Stimulated activated naive CD8-positive, alpha-beta T cell treated with anti-CD3 and anti-CD28 coated beads, Interleukin-15, Interleukin-2, amounts not matched to agents 100 ng/mL and 50 ng/mL, for 24 hours (primary cell): ENCODE results near the gene TMEM97.

Source experiments
- H3K27ac Mint-ChIP-seq: one replicate; pipeline ENCODE4 v1.8.0; 2021; ENCODE audit warnings: mild to moderate bottlenecking, mixed read lengths
- H3K27me3 Mint-ChIP-seq: one replicate; pipeline ENCODE4 v1.8.0; 2021; ENCODE audit warnings: mixed read lengths
- H3K36me3 Mint-ChIP-seq: one replicate; pipeline ENCODE4 v1.8.0; 2021; ENCODE audit warnings: low read depth, mixed read lengths
- H3K4me1 Mint-ChIP-seq: one replicate; pipeline ENCODE4 v1.8.0; 2021; ENCODE audit warnings: low read depth, mixed read lengths
- H3K4me3 Mint-ChIP-seq: one replicate; pipeline ENCODE4 v1.8.0; 2021; ENCODE audit warnings: mild to moderate bottlenecking, mixed read lengths
- H3K9me3 Mint-ChIP-seq: one replicate; pipeline ENCODE4 v1.8.0; 2021; ENCODE audit warnings: mixed read lengths

Gene TMEM97

DNA sequence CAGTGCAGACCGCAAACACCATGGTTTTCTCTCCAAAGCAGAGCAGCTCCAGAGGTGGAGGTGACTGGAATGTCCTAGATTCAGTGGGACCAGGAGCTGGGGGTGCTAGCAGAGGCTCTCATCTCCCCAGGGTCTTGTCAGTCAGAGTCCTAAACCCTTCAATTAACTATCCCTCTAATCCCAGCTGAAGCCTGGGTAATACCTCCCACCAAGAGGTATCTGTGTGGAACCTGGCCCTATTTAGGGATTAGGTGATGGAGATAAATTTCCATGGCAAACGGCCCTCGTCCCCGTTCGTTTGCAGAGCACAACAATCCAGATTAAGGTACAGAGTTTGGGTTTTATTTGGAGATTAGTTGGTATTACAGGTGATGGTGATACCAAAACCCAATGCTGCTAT, 44.2 kb downstream of the TMEM97 start:
- H3K9me3 Mint-ChIP-seq, result no peaks in the 10 kb centered on the region
- H3K4me3 Mint-ChIP-seq, result no peak overlapping the region
- no peaks in the 10 kb centered on the region for H3K27me3 Mint-ChIP-seq
- no peak overlapping the region for H3K27ac Mint-ChIP-seq
- H3K4me1 Mint-ChIP-seq, result peaks cover 7% of the 10 kb centered on the region
- H3K36me3 Mint-ChIP-seq, result peaks cover 28% of the 10 kb centered on the region

- H3K27me3 Mint-ChIP-seq, result no peaks in the 10 kb centered on the region
- H3K36me3 Mint-ChIP-seq, result peaks cover 26% of the 10 kb centered on the region
- no peaks in the 10 kb centered on the region for H3K9me3 Mint-ChIP-seq
- H3K27ac Mint-ChIP-seq, result no peak overlapping the region
- H3K4me1 Mint-ChIP-seq, result no peaks in the 10 kb centered on the region
- H3K4me3 Mint-ChIP-seq, result no peak overlapping the region
Observed at GRCh38 chr17:28363776-28364650, 45.0 kb downstream of the TMEM97 start.

- H3K27ac Mint-ChIP-seq, result no peak within 1 kb of the TSS
- H3K27me3 Mint-ChIP-seq, result no peaks in the 10 kb centered on the region
- no peaks in the 10 kb centered on the region for H3K9me3 Mint-ChIP-seq
- H3K36me3 Mint-ChIP-seq, result peaks cover 21% of the 10 kb centered on the region
- no peaks in the 10 kb centered on the region for H3K4me1 Mint-ChIP-seq
- no peak within 1 kb of the TSS for H3K4me3 Mint-ChIP-seq
Observed at GRCh38 chr17:28364665-28365363, 45.8 kb downstream of the TMEM97 start, which contains the start of gene SEBOX. Gene SEBOX (minus strand): TSS chr17:28365199. CDS start chr17:28365151, 48 bp downstream.

DNA sequence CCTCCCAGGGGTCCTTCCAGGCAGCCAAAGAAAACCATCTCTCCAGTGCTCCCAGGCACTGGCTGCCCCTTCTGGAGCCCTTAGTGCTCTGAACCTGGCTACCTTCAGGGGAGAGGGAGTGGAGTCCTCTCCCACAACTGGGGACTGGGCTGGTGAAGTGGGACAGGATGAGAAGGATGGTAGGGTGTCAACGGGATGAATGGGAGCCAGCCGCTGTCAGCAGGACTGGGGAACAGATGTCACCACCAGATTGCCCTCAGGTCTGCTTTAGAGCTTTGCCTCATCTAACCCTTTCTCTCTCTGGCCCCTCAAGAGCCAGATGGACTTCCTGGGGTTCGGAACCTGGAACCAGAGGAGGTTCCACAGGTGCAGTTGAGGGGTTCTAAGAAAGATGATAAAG, 46.5 kb downstream of the TMEM97 start:
- H3K27me3 Mint-ChIP-seq, result no peaks in the 10 kb centered on the region
- H3K9me3 Mint-ChIP-seq, result no peaks in the 10 kb centered on the region
- H3K4me3 Mint-ChIP-seq, result no peak overlapping the region
- H3K4me1 Mint-ChIP-seq, result no peaks in the 10 kb centered on the region
- no peak overlapping the region for H3K27ac Mint-ChIP-seq
- peaks cover 16% of the 10 kb centered on the region for H3K36me3 Mint-ChIP-seq

- Mint-ChIP-seq H3K27ac (no peak overlapping the region), H3K4me3 (no peak overlapping the region)
Observed at GRCh38 chr17:28366605-28367004, 47.6 kb downstream of the TMEM97 start.

GRCh38 chr17:28367641-28368305, 48.8 kb downstream of the TMEM97 start:
- Mint-ChIP-seq H3K27me3 (no peaks in the 10 kb centered on the region), H3K9me3 (no peaks in the 10 kb centered on the region), H3K27ac (no peak overlapping the region), H3K4me1 (peaks cover 11% of the 10 kb centered on the region), H3K36me3 (peaks cover 4% of the 10 kb centered on the region), H3K4me3 (no peak overlapping the region)

More at GRCh38 chr17:28366605-28367004, 47.6 kb downstream of the TMEM97 start:
- Mint-ChIP-seq H3K4me1 (peaks cover 8% of the 10 kb centered on the region), H3K36me3 (peaks cover 5% of the 10 kb centered on the region), H3K27me3 (no peaks in the 10 kb centered on the region), H3K9me3 (no peaks in the 10 kb centered on the region)

DNA sequence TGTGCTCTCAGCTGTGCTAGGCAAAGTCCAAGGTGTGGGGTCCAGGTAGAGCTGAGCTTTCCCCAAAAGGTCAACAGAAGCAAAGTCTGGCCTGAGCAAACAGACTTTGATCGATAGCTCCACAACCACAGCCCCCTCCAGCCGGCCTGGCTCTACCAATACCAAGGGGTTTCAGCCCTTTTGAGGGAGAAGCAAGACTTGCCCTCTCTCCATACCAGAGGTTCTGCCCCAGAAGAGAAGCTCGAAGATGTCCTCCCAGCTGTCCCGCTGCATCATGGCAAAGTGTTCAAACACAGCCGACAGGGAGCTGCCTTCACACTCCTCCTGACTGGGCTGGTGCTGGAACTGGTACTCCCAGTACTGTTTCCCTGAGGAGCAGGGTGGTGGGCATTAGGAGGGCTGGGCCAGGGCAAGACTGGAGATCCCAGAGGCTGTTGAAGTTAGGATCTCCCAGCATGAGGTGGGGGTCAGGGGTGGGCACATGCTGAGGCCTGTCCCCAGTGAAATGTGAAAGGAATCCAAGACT, 49.4 kb downstream of the TMEM97 start:
- H3K9me3 Mint-ChIP-seq, result no peaks in the 10 kb centered on the region

GRCh38 chr17:28368915-28369683, 50.1 kb downstream of the TMEM97 start:
- no peaks in the 10 kb centered on the region for H3K9me3 Mint-ChIP-seq

More for the DNA sequence above, 49.4 kb downstream of the TMEM97 start:
- peaks cover 4% of the 10 kb centered on the region for H3K36me3 Mint-ChIP-seq
- no peak overlapping the region for H3K27ac Mint-ChIP-seq
- H3K4me3 Mint-ChIP-seq, result no peak overlapping the region
- H3K4me1 Mint-ChIP-seq, result peaks cover 17% of the 10 kb centered on the region
- no peaks in the 10 kb centered on the region for H3K27me3 Mint-ChIP-seq

GRCh38 chr17:28369684-28370034, 50.7 kb downstream of the TMEM97 start:
- H3K4me3 Mint-ChIP-seq, result no peak overlapping the region
- no peak overlapping the region for H3K27ac Mint-ChIP-seq
- H3K4me1 Mint-ChIP-seq, result peaks cover 21% of the 10 kb centered on the region
- H3K9me3 Mint-ChIP-seq, result no peaks in the 10 kb centered on the region
- no peaks in the 10 kb centered on the region for H3K27me3 Mint-ChIP-seq
- H3K36me3 Mint-ChIP-seq, result peaks cover under 1% of the 10 kb centered on the region

More at GRCh38 chr17:28368915-28369683, 50.1 kb downstream of the TMEM97 start:
- no peaks in the 10 kb centered on the region for H3K36me3 Mint-ChIP-seq
- H3K4me1 Mint-ChIP-seq, result peaks cover 21% of the 10 kb centered on the region
- no peak overlapping the region for H3K4me3 Mint-ChIP-seq
- no peaks in the 10 kb centered on the region for H3K27me3 Mint-ChIP-seq
- no peak overlapping the region for H3K27ac Mint-ChIP-seq

GRCh38 chr17:28370035-28370743, 51.2 kb downstream of the TMEM97 start, which contains the start of gene VTN:
Gene VTN (minus strand): TSS chr17:28370307. CDS start chr17:28370203, 104 bp downstream.
- Mint-ChIP-seq H3K27ac (peak within 1 kb of the TSS; percentile 65), H3K36me3 (peaks cover 4% of the 10 kb centered on the region), H3K27me3 (no peaks in the 10 kb centered on the region), H3K9me3 (no peaks in the 10 kb centered on the region), H3K4me1 (peaks cover 21% of the 10 kb centered on the region), H3K4me3 (peak within 1 kb of the TSS; percentile 89)

DNA sequence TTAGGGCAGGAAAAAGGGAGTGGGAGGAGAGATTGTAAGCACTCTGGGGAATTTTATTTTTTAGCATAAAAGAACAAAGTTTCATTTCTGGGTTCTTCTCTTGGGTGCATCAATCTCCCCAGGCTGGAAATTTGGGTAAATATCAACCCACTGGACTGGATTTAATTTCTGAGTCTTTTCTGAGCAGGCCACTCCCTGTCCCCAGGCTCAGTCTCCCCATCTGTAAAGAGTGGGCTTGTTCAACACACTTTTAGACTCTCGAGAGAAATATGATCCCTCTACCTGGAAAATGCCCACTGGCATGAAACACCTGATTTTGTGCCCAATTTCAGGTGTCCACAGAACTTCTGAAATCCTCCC, 51.7 kb downstream of the TMEM97 start:
- Mint-ChIP-seq H3K4me1 (peaks cover 21% of the 10 kb centered on the region), H3K27me3 (no peaks in the 10 kb centered on the region), H3K4me3 (peak overlapping the region; percentile 89), H3K27ac (no peak overlapping the region), H3K9me3 (no peaks in the 10 kb centered on the region), H3K36me3 (peaks cover 4% of the 10 kb centered on the region)

DNA sequence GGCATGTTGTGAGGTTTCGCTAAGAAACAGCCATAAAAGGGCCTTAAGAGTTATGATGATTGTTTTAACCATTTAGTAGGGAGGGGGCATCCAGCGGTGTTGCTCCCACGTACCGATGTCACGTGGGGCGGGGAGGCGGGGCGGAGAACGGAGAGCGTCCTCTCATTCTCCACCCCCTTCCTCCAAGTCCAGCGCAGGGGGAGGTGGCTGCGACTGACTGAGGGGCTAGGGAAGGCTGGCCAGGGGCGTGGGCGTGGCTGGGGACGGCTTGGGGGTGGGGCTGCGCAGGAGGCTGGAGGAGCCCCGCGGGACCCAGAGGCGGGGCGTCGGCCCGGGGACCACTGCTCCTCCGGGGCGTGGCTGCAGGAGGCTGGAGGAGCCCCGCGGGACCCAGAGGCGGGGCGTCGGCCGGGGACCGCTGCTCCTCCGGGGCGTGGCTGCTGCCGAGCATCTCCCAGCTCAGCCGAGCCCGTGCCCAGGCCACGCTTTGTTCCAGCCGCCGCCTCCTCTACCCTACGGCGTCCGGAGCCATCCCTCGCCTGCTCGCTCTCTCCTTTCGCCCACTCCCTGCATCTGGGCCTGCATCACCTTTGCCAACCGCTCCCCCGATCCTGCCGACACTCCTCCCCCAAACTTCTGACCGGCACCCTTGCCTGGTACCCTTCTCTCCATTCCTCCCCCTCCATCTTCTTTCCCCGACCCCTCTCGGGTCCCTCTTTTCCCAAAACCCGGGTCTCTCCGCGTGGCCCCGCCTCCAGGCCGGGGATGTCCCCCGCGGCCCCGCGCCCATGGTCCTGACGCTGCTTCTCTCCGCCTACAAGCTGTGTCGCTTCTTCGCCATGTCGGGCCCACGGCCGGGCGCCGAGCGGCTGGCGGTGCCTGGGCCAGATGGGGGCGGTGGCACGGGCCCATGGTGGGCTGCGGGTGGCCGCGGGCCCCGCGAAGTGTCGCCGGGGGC, 52.5 kb downstream of the TMEM97 start, which contains the start of gene SARM1:
TSS of gene SARM1 (plus strand) at position 450 of the 958 bp plus-strand sequence. CDS start at position 789, 339 bp downstream.
- Mint-ChIP-seq H3K27ac (peak within 1 kb of the TSS; percentile 89), H3K4me3 (peak within 1 kb of the TSS; percentile 89), H3K27me3 (no peaks in the 10 kb centered on the region), H3K4me1 (peaks cover 21% of the 10 kb centered on the region), H3K9me3 (no peaks in the 10 kb centered on the region), H3K36me3 (peaks cover 4% of the 10 kb centered on the region)
